GM19468 (cell line): ENCODE measurements around the gene MME.
"Not testable (repeated sequence)": the region's sequence is repeated elsewhere in the genome, so short reads cannot be mapped to it uniquely, and the experiment has no call there.

Experiments
- ATAC-seq: cut with Tn5 transposase; IDR thresholded peaks from one replicate; pipeline ENCODE4 v1.9.1; 2021; ENCODE audit warnings: mild to moderate bottlenecking, moderate library complexity, moderate number of reproducible peaks; ENCODE audit not compliant: unreplicated experiment; ENCODE audit errors: extremely low read depth

Gene MME

DNA sequence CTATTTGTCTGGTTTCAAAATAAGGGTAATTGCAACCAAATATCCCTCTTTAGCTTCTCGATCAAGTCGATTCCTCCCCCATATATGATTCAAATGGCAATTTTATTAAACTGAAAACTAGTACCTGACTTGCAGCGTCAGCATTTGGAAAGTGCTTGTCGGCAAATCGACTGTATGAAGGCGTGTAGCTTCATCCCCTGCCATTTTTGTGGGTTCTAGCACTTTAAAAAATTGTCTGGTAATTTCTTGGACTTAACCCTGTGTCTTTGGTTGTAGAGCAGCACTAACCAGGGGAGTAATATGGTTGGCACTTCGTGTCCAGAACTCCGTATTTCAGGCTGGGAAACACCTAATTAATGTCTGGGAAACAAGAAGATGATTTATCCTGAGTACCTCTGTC lies 573 bp downstream of the MME start:
- no peak for ATAC-seq

DNA sequence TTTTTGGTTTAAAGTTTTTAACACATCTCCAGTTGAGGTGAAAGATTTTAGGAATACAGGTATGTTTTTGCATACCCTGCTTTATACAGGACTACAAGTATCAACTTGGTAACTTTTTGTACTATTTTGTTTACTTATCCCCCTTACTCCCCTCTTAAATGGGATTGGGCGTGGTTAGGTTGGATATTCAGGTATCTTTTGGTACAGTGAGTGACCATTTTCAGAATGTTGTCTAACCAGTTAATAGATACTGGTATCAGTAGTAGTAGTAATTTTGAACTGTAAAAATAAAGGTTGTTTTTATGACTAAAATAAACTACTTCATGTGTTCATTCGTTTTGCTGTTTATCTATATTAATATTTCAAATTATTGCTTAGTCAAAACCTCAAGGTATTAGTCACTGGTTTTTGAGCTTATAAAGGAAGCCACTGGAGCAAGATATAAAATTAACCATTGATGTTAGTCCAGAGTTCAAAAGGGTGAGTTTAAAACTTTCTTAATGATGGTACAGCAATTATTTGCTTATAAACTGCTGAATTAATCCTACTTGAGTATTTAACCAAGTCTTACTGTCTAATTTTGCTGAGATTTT lies 3.3 kb downstream of the MME start:
- no peak for ATAC-seq

DNA sequence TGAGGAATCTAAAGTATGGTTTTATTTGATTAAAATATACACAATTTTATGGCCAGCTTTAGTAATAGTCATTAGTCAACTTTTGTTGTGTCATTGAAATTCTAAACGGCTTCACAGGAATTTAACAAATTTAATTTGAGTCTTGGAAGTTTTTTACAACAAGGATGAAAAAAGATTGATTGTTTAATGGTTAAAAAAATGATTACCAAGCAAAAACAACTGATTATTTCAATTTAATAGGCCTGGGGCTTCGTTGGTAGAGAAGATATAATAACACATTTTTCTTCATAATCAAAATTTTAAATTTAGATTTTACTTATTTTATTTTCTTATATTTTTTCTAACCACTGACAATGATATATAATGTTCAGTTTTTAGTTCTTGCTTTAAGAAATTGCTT lies 4.4 kb downstream of the MME start:
- no peak for ATAC-seq

DNA sequence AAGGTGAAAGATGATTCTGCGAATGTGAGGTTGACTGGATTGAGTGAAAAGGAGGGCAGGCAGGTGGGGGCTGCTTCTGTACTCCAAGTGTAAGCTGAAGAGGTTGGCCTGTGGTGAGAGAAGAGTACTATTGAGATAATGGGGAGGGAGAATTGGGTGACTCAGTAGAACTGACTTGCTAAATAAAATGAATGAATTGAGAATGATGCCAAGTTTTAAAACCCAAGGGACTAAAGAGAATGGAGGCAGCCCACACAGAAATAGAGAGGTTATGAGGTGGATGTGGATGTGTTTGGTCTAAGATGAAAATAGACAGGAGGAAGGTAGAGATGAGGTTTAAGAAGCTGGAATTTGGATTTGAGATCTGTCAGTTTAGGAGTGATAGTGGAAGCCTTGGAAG lies 5.9 kb downstream of the MME start:
- no peak for ATAC-seq

DNA sequence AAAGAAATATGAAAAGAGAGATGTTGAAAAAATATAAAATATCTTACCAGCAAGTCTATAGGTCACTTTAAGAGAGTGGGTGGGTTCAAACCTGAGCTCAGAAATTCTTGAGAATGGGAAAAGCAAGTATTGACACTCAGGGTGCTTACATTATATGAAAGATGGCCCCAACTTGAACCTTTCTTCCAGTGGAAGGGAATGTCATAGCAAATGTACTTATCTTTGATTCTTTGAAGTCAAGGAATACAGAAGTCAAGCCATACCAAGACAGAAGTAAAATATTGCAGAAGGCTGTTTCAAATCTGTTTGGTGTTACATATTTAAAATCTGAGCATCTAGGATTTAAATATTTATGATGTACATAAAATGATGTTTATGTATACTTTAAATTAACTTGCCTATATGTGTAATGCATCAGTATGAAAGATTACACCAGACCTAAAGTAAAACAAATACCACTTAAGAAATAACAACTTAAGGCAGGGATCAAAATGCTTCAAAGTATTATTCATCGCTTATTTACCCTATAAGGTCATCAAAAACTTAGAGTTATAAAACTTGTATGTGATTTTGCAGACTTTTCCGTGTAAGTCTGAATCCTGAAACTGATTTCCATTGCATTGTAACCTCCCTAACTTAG lies 8.7 kb downstream of the MME start:
- no peak for ATAC-seq

DNA sequence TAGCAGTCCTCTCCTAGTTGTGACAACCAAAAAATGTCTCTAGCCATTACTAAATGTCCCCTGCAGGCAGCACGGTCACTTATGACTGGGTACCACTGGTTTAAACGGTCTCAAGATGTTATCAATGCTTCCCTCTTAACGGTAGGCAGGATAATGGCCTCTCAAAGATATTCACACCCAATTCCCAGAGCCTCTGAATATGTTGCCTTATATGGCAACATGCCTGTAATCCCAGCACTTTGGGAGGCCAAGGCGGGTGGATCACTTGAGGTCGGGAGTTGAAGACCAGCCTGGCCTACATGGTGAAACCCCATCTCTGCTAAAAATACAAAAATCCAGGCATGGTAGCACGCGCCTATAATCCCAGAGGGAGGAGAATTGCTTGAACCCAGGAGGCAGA lies 9.4 kb downstream of the MME start:
- no peak for ATAC-seq

DNA sequence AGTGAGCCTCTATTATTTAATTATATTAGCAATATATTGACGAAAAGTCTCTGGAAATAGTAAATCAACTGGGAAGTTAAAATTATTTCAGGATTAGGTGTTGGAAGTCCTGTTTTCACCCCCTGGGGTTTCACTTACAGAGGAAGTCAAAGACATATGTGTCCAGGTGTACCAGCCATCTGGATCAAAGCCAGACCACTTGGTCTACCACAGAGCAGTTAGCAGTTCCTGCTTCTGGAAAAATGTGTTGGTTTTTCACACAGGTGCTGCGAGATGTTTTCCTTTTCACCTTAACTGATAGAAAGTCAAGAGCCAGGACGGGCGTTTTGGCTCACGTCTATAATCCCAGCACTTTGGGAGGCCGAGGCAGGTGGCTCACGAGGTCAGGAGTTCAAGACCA lies 13.1 kb downstream of the MME start:
- ATAC-seq: no peak

DNA sequence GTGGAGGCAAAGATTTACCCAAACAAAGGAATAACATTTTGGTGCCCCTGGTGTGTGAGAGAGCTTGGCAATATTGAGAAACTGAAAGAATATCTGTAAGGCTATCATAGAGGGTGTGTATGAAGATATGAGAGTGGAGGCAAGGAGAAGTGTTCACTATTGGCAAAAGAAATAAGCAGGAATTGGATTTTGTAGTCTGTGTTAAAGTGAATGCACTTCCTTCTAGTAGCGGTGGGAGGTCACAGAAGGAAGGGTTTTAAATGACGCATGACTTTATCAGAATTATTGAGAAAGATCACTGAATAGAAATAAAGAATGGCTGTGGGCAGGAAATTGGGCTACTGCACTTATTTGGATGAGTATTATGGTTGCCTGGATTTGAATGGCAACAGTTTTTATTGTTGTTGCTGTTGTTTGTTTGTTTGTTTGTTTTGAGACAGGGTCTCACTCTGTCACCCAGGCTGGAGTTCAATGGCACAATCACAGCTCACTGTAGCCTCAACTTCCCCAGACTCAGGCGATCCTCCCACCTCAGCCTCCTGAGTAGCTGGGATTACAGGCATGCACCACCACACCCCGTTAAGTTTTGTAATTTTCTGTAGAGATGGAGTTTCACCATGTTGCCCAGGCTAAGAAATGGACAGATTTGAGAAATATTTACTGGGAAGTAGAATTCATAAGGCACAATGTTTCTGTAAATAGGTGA lies 16.3 kb downstream of the MME start:
- ATAC-seq: no peak

DNA sequence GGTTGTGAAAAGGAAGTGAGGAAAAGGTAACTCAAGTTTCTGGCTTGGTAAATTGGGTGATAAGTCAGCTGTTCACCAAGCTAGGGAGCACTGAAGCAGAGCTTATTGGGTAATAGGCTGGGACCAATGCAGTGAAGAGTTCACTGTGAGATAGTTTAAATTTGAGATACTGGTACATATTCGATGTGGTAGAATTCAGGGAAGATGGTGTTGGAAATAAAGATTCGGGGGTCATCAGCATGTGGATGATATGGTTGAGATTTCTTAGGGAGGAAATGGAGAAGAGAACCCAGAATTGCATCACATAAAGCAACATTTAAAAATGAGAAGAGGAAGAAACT lies 16.9 kb downstream of the MME start:
- ATAC-seq: no peak

DNA sequence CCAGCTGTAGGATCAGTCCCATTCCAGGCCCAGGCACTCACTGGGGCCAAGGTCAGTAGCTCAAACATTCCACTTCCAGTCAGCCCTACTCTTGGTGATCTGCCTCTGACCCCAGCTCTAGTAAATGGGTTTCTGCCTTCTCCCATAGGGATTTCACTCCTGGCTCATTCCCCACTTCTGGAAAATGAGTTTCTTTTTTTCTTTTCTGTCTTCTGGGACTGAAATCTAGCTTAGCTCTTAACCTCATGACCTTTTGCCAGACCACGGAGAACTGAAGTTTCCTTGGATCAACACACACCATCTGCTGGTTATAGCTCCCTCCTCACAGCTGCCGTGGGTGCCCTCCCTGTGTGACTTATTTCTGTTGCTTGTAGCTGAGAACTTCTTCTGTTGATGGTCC lies 21.3 kb downstream of the MME start:
- no peak for ATAC-seq

DNA sequence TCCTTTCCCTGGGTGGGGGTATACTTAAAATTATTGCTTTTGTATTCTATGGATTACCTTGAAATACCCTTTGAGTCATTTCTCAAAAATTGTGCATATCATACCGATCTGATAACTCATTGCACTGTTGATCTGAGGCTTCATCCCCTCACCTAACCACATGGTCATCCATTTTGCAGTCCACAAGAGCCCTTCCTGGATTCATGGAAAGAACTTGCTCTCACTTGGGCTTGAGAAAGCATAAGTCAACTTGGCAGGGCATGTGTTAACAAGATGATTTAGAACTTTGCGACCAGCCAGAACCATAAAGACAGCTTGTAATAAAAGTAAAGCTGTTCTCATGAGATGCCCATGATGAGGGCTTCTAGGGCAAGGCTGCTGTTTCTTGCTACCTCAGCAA lies 22.2 kb downstream of the MME start:
- ATAC-seq: no peak

DNA sequence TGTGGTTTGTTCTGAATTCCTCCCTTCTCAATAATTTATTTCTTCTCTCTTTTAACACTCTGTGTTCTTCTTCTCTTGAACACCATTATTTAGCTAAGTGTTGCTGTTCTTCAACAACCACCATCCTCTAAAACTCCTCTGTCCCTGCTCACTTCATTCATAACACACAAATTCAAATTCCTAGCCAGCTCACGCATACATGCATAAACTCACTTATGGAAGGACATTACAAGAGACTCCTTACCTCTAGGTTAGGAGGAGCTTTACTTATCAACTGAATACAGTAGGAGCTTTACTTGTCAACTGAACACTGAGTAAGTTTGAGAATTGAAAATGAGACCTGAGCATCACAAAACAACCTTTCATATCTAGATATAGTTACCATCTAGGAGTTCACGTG lies 23.6 kb downstream of the MME start:
- ATAC-seq: no peak

DNA sequence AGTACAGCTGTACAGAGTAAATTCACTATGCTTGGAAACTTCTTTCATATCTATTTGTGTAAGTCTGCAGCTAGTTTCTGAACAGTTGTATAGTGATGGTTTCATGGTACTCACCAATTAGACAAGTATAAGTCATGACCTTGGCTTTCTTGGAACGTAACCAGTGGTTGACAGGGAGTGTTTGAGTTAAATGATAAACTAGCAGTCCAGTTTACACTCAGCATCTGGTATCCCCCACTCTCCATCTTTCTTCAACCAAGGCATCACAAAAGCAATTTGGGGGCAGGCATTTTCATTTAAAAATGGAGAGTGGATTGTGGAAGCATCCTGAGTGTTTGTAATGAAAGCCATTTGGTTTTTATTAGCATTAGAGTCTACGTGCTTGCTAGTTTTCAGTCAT lies 26.0 kb downstream of the MME start:
- no peak for ATAC-seq

DNA sequence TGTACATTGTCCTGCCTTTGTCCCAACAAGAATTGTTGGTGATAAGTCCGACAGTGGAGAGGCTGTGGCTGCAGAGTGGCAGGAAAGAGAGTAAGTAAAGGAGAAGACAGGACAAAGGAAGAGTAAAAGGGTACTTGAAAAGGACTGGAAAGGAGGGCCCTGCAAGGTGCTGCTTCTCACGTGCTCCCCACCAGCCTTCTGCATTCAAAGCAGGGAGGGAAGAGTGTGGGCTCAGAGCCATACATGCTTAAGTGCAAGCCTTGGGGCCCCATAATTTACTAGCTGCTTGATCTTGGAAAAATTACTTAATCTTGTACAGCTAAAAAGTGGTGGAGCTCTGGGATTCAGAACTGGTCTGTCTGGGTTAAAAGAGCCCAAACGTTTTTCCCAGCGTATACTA lies 29.9 kb downstream of the MME start:
- no peak for ATAC-seq

DNA sequence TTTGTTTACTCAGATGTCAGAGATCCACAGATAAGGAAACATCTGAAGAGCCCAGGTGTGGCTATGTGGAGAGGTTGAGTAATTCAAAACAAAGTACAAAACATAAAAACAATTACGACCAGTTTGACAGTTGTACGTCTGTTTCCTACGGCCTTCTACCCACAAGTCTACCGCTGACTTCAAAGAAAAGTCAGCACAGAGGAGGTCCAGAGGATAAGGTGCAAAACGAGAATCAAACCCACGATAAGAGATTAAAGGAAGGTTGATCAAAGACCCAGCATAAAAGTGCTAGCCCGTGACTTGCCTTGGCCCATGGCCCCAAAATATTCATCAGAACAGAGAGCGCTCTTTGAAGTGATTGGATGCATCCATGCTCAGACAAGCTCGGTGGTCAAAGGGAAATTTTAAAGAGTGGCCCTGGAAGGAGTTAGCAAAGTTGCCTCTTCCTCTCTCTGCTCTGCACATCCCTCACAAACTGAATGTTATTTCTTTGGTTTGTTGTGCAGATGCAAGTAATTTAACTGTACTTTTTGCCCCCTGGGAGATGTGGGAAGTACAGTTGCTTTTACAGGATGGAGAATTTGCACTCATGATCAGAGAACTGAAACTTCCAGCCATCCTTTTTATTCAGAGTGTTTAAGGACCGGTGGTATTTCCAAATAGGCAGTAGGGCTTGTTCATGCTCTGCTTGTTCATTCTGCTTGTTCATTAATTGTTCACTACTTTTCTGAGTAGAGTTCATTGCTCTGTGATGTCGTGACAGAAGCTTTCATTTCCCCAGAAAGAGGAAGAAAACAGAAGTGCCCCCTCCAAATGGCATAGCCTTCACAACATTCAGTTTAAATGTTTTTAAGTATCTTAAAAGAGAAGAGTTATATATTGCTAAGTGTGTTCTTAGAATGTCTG lies 31.1 kb downstream of the MME start:
- ATAC-seq: no peak

DNA sequence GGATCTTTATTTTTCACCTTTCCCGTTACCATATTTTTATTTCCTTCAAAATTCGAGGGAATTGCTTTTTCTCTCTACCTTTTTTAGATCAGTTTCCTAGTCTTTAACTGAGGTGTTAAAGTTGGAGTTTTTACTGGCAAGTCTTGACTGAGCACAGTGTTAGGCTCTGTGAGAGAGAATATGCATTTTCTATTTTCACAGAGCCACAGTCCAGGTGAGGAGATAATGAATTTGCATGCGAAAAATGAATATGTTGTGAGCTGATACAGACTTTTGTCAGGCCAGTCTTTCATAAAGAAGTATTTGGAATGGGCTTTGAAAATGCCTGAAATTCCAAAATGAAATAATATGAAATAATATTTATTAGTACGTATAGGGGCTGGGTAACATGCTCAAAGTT lies 31.9 kb downstream of the MME start:
- ATAC-seq: no peak

DNA sequence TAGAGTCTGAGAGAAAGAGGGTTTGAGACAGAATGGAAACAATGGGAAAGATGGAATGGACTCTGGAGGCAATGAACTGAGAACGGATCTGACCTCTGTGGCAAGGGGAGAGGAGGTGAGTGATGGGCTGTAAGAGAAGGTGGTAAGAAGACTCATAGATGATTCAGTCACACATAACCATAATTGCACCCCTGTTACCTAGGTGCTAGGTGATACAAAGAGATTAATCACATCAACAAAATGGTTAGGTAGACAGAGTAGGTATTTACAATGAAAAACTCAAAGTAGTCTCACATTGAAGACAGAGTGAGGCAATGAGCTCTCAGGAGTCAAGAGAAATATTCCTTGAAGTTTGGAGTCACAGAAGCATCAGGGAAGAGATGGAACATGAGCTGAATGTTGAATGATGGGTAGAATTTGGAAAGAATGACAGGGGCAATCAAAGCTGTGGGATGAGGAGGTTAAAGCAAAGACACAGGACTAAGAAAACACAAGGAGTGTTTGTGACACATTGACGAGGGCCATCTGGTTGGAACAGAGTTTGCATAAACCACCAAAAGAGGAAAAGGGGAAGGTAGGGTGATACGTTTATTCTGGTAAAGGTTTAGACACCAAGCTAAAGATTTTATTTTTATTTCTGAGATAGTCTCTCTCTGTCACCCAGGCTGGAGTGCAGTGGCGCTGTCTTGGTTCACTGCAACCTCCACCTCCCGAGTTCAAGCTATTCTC lies 32.7 kb downstream of the MME start:
- ATAC-seq: no peak

DNA sequence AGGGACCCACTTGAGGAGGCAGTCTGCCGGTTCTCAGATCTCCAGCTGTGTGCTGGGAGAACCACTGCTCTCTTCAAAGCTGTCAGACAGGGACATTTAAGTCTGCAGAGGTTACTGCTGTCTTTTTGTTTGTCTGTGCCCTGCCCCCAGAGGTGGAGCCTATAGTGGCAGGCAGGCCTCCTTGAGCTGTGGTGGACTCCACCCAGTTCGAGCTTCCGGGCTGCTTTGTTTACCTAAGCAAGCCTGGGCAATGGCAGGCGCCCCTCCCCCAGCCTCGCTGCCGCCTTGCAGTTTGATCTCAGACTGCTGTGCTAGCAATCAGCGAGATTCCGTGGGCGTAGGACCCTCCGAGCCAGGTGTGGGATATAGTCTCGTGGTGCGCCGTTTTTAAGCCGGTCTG lies 44.6 kb downstream of the MME start:
- not testable (repeated sequence) for ATAC-seq

DNA sequence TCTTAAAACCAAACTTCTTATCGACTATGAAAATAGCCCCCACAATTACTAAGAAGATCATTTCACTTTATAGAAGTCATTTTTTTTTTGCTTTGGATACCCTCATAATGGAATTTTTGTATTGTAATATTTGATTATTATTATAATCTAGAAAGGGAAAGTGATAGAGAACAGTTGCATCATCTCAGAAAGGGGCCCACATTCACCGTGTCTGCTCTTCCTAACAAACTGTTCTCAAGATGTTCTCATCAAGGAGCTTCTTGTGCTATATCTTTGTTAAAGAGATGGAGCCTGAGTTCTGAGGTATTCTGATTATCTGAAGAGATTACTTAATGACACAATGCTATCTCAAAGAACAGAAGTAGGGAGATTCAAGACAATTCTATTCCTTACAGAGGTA lies 49.3 kb downstream of the MME start:
- no peak for ATAC-seq

DNA sequence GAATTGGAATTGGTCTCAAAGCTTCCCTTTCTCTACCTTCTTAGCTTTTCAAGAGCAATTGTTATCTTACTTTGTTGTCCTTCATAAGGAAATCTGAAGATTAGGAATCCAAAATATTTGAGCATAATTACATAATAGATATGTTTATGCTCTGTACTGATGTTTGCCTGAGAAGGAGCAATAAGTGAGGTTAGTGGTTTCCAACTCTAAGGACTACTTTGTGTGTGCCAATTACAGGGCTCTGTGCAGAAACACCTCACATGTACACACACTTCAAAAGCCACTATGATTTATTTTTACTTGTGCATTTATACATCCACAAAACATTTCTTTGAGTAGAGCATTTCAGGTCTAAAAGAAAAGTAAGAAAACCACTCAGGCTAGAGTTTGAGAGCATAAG lies 49.9 kb downstream of the MME start:
- no peak for ATAC-seq
